Stimulated activated CD4-positive, alpha-beta T cell treated with anti-CD3 and anti-CD28 coated beads, Interleukin-4, amount 100 ng/mL, for 1 hour (primary cell): ENCODE data around the gene DHX32.
"Not testable (repeated sequence)": the region's sequence is repeated elsewhere in the genome, so short reads cannot be mapped to it uniquely, and the experiment has no call there.

Experiments
- DNase-seq: peaks from one replicate; pipeline ENCODE4 v3.0.0-alpha.2; 2020

DHX32 gene

GRCh38 chr10:125895130-125896087 lies 14.3 kb upstream of the DHX32 start:
- DNase-seq: peak; percentile 38

GRCh38 chr10:125894176-125894575 lies 13.1 kb upstream of the DHX32 start:
- DNase-seq: not testable (repeated sequence)

GRCh38 chr10:125892402-125892801 lies 11.3 kb upstream of the DHX32 start:
- not testable (repeated sequence) for DNase-seq

- DNase-seq: not testable (repeated sequence)
Observed at GRCh38 chr10:125889441-125889840, 8.3 kb upstream of the DHX32 start.

GRCh38 chr10:125886914-125887512 lies 5.9 kb upstream of the DHX32 start:
- no peak for DNase-seq

- no peak for DNase-seq
Observed at GRCh38 chr10:125883211-125883610, 2.1 kb upstream of the DHX32 start.

GRCh38 chr10:125882596-125882995 lies 1.5 kb upstream of the DHX32 start:
- DNase-seq: no peak

- DNase-seq: no peak
Observed at GRCh38 chr10:125880719-125881118, 373 bp downstream of the DHX32 start.

GRCh38 chr10:125878957-125879835 lies 1.9 kb downstream of the DHX32 start:
- DNase-seq: no peak

GRCh38 chr10:125871338-125871737 lies 9.8 kb downstream of the DHX32 start:
- no peak for DNase-seq

- no peak for DNase-seq
Observed at GRCh38 chr10:125868372-125868975, 12.6 kb downstream of the DHX32 start.

GRCh38 chr10:125866421-125867029 lies 14.6 kb downstream of the DHX32 start:
- DNase-seq: no peak

- no peak for DNase-seq
Observed at GRCh38 chr10:125865120-125865519, 16.0 kb downstream of the DHX32 start.

- DNase-seq: no peak
Observed at GRCh38 chr10:125859128-125859817, 21.8 kb downstream of the DHX32 start.

- no peak for DNase-seq
Observed at GRCh38 chr10:125857185-125857760, 23.8 kb downstream of the DHX32 start.

GRCh38 chr10:125852487-125852886 lies 28.6 kb downstream of the DHX32 start:
- DNase-seq: no peak

- no peak for DNase-seq
Observed at GRCh38 chr10:125850766-125851731, 30.0 kb downstream of the DHX32 start.

- no peak for DNase-seq
Observed at GRCh38 chr10:125849448-125849847, 31.6 kb downstream of the DHX32 start.

- DNase-seq: no peak
Observed at GRCh38 chr10:125848857-125849256, 32.2 kb downstream of the DHX32 start.

GRCh38 chr10:125848371-125848770 lies 32.7 kb downstream of the DHX32 start:
- no peak for DNase-seq
